Stimulated activated naive CD8-positive, alpha-beta T cell treated with anti-CD3 and anti-CD28 coated beads, Interleukin-15, Interleukin-2, amounts not matched to agents 100 U/mL and 50 U/mL, for 24 hours (primary cell): ENCODE measurements around the gene SYT8.
"Not testable (repeated sequence)": the region's sequence is repeated elsewhere in the genome, so short reads cannot be mapped to it uniquely, and the experiment has no call there.

Source experiments
- ATAC-seq: fragments of 150-1000 bp; cut with Tn5 transposase; one replicate; pipeline ENCODE4 v1.10.0; 2021
- DNase-seq: peaks from one replicate; pipeline ENCODE4 v3.0.0; 2021

Gene SYT8, protein sequence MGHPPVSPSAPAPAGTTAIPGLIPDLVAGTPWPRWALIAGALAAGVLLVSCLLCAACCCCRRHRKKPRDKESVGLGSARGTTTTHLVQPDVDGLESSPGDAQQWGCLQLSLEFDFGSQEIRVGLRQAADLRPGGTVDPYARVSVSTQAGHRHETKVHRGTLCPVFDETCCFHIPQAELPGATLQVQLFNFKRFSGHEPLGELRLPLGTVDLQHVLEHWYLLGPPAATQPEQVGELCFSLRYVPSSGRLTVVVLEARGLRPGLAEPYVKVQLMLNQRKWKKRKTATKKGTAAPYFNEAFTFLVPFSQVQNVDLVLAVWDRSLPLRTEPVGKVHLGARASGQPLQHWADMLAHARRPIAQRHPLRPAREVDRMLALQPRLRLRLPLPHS

DNA sequence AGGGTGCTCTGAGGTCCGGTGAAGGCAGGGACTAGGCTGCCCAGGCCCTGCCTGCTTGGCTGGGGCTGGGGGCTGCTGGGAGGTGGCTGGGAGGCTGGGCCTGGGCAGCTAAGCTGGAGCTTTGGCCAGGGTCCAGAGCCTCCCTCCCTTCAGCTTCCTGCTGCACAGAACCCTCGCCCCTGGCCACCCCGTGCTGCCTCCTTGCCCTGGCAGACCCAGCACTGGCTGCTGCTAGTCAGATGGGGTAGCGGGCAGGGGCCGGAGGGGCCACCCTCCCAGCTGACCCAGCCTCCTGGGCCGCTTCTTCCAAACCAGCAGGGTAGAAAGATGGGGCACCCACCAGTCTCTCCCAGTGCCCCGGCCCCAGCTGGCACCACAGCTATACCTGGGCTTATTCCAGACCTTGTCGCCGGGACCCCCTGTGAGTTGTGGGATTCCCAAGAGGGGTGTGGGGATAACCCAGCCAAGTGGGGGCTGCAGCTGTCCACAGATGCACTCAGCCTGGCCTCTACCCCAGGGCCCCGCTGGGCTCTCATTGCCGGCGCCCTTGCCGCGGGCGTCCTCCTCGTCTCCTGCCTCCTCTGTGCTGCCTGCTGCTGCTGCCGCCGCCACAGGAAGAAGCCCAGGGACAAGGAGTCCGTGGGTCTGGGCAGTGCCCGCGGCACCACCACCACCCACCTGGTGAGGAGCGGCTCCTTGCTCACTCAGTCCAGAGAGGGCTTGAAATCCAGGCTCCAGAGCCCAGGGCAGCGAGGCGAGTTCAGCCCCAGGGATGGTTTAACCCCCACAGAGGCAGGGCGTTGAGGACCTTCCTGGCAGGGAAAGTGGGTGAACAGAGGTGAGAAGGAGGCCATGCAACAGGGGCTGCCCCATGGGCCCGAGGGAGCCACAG lies at the start of gene SYT8:
TSS of gene SYT8 (plus strand) at position 212 of the 892 bp plus-strand sequence. CDS start at position 328, 116 bp downstream.
- DNase-seq: no peak
- ATAC-seq: no peak

- ATAC-seq (no peak), DNase-seq (no peak)
Observed at GRCh38 chr11:1785749-1786413, 48.9 kb upstream of the SYT8 start.

GRCh38 chr11:1786466-1786865 lies 48.3 kb upstream of the SYT8 start:
- ATAC-seq (no peak), DNase-seq (no peak)

GRCh38 chr11:1791912-1792311 lies 42.9 kb upstream of the SYT8 start:
- DNase-seq (no peak), ATAC-seq (no peak)

DNA sequence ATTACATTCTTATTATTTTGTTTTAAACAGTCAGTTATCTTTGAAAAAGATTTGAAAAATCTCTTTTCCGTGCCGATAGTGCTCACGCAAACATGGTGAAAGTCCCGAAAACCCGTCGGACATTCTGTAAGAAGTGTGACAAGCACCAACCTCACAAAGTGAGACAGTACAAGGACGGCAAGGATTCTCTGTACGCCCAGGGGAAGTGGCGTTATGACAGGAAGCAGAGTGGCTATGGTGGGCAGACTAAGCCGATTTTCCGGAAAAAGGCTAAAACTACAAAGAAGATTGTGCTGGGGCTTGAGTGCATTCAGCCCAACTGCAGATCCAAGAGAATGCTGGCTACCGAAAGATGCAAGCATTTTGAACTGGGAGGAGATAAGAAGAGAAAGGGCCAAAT lies 42.3 kb upstream of the SYT8 start:
- ATAC-seq (peak; percentile 28), DNase-seq (no peak)

DNA sequence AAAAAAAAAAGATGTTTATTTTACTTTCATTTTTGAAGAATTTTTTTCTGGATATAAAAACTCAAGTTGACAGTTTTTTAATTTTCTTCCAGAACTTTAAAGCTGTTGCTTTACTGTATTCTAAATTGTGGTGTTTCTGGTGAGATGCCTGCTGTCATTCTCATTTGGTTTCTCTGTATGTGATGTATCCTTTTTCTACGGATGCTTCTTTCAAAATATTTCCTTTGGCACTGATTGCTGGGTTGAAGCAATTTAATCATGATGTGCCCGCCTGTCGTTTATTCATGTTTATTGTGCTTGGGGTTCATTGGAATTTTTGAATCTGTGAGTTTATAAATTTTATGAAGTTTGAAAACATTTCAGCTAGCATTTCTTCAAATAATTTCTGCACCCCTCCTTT lies 41.7 kb upstream of the SYT8 start:
- DNase-seq (no peak), ATAC-seq (no peak)

- DNase-seq (no peak), ATAC-seq (no peak)
Observed at GRCh38 chr11:1796413-1797011, 38.3 kb upstream of the SYT8 start.

- ATAC-seq: no peak
- no peak for DNase-seq
Observed at GRCh38 chr11:1797391-1798125, 37.2 kb upstream of the SYT8 start.

DNA sequence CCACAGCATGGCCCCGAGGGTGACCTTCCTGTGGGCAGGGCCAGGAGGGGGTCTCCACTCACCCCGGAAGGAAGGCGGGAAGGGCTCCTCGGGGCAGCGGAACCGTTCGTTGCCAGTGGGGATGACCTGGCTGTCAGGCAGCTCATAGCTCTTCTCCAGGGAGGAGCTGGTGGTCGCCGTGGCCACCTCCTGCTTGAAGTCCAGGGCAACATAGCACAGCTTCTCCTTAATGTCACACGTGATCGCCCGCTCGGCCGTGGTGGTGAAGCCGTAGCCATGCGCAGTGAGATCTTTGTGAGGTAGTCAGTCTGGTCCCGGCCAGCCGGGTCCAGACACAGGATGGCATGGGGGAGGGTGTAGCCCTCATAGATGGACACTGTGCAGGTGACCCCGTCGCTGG lies 31.5 kb upstream of the SYT8 start:
- DNase-seq (no peak), ATAC-seq (no peak)

- ATAC-seq: not testable (repeated sequence)
Observed at GRCh38 chr11:1803835-1804519, 30.8 kb upstream of the SYT8 start.

DNA sequence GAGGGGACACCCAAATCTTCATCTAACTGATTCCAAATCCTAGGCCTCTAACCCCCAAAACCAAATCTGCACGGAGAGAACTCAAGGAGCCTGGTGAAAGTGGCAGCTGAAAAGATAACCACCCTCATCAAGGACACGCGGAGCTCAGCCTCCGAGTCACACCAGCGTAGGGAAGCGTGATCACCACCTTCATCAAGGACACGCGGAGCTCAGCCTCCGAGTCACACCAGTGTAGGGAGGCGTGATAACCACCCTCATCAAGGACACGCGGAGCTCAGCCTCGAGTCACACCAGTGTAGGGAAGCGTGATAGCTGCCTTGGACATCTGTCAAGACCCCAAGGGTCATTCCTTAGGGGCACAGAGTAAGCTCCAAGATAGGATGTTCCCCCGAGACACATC lies 29.3 kb upstream of the SYT8 start:
- ATAC-seq (no peak), DNase-seq (no peak)

More at GRCh38 chr11:1803835-1804519, 30.8 kb upstream of the SYT8 start:
- not testable (repeated sequence) for DNase-seq

GRCh38 chr11:1807264-1807995 lies 27.4 kb upstream of the SYT8 start:
- ATAC-seq (no peak), DNase-seq (no peak)

DNA sequence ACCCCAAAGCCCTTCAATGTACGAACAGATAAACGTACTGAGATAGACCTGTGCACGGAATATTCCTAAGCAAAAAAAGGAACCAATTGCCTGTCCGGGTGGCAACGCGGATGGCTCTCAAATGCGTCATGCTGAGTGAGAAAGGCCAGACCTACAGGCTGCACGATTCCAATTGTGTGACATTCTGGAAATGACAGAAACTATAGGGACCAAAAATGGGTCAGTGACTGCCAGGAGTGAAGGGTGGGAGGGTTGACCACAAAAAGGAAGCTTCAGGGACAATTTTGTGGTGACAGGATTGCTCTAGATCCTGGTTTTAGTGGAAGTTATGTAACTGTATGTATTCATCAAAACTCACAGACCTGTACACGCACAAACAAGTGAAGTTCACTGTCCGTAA lies 24.0 kb upstream of the SYT8 start:
- ATAC-seq: no peak
- DNase-seq: no peak

DNA sequence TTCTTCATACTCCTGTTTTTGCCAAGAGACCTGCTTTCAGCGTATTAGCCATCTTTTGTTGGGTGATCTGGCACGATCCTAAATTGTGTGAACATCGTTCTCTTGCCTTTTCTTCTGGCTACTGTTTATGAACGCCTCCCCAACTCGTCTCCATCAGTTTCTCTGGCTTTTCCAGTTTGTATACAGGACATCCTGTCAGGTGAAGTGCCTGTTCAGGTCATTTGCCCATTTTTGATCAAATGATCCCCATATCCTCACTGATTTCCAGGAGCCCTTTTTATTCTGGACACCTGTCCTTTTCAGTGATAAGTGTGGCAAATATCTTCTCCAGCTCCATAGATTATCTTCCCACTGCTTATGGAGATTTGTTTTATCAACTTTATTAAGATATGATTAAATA lies 22.5 kb upstream of the SYT8 start:
- DNase-seq (no peak), ATAC-seq (no peak)

- ATAC-seq: no peak
- DNase-seq: no peak
Observed at GRCh38 chr11:1812801-1813200, 22.0 kb upstream of the SYT8 start.

- not testable (repeated sequence) for ATAC-seq
Observed at GRCh38 chr11:1813356-1813755, 21.4 kb upstream of the SYT8 start.

DNA sequence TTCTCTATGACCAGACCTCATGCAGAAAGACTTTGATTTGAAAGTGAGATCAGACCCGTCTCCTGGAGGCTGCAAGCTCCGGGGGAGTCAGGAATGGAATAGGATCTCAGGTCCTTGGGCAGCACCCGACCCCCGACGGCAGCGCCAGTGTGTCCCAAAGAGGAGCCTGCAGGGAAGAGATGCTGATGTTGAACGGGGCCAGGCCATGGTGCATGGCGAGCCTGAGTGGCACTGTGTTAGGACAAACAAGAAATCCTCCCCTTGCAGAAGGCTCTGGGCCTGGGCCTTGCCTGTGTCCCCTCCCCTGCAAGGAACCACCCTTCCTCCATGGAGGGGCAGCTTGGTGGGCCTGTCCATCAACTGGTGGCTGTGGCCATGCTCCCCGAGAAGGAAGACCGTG lies 20.1 kb upstream of the SYT8 start:
- no peak for ATAC-seq
- no peak for DNase-seq

More at GRCh38 chr11:1813356-1813755, 21.4 kb upstream of the SYT8 start:
- not testable (repeated sequence) for DNase-seq

DNA sequence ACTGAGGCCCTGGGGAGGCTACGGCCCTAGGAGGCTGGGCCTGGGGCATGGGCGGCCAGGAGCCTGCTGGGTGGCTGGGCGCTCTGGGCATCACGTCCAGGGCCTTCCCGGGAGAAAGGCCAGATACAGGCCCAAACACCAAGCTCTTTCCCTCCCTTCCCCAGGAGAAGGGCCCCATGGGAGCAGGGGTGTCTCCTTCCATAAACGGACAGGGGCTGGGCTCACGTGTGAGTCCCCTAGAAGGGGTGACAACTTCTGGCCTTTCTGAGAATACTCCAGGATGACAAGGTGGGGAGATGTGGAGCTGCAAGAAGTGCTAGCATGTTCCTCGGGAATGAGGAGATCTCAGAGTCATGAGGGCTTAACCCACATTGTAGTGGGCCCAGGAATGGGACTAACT lies 19.5 kb upstream of the SYT8 start:
- no peak for ATAC-seq
- DNase-seq: no peak

- ATAC-seq: no peak
- DNase-seq: no peak
Observed at GRCh38 chr11:1815751-1816150, 19.0 kb upstream of the SYT8 start.

GRCh38 chr11:1817000-1817399 lies 17.8 kb upstream of the SYT8 start:
- no peak for ATAC-seq

More at GRCh38 chr11:1817000-1817399, 17.8 kb upstream of the SYT8 start:
- no peak for DNase-seq
